Left renal pelvis (tissue), 4 donors: ENCODE data around the gene PRR33. TPM values are rescaled to one million over a fixed set of nuclear protein-coding genes. Genes with fewer than 3 reads are reported as not detected.

ENCODE experiments used
- DNase-seq, 4 donors: peaks; one replicate each; pipeline ENCODE4 v3.0.0-alpha.2; 2013; ENCODE audit warnings: low read depth in 4 of 4, low spot score in 3 of 4
- polyA plus RNA-seq, 4 donors: library from polyadenylated mRNA; unstranded; fragments of 120-200 nt; gene quantifications; one replicate each; pipeline ENCODE4 v1.2.1, GENCODE V29; 2013; ENCODE audit not compliant: insufficient read length in 4 of 4

Gene PRR33
- polyA plus RNA-seq, 4 donors, result 0.04 to 0.26 (median 0.17) TPM

GRCh38 chr11:1866776-1867175 is 24.9 kb downstream of the PRR33 start:
- no peak for DNase-seq

GRCh38 chr11:1866226-1866625 is 25.5 kb downstream of the PRR33 start:
- no peak for DNase-seq

DNA sequence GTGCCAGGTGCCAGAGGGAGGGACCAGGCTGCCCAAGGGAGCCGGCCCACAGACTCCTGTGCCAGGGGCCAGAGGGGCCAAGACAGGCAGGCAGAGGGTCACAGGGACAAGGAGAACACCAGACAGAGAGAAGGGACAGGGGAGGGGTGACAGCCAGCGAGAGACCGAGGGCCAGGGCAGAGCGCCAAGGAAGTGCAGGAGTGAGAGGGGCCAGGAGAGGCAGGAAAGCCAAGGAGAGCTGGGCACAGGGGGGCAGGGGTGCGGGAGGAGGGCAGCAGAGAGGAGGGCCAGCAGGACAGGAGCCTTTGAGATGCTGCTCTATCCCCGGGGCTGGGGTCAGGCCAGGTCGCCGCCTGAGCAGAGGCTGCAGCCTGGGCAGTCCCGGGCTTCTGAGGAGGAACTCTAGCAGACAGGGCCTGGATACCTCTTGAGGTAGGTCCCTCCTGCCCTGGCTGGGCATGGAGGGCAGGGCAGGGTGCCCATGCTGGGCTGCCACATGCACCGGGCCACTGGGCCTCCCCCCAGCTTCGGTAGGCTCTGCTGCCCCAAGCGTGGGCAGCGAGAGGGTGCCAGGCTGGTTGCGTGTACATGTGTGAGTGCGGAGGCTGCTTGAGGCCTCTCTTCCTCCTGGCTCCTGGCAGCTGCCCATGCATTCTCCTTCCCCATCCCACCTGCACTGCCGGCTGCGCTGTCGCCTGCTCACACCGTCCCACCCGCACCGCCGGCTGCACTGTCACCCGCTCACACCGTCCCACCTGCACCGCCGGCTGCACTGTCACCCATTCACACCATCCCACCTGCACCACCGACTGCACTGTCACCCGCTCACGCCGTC is 26.6 kb downstream of the PRR33 start:
- DNase-seq, result no peak

GRCh38 chr11:1864231-1864630 is 27.5 kb downstream of the PRR33 start:
- no peak for DNase-seq

- peak in 2 of 4 donors; percentile 70 to 74 for DNase-seq
Observed at GRCh38 chr11:1863352-1864216, 28.1 kb downstream of the PRR33 start.

DNA sequence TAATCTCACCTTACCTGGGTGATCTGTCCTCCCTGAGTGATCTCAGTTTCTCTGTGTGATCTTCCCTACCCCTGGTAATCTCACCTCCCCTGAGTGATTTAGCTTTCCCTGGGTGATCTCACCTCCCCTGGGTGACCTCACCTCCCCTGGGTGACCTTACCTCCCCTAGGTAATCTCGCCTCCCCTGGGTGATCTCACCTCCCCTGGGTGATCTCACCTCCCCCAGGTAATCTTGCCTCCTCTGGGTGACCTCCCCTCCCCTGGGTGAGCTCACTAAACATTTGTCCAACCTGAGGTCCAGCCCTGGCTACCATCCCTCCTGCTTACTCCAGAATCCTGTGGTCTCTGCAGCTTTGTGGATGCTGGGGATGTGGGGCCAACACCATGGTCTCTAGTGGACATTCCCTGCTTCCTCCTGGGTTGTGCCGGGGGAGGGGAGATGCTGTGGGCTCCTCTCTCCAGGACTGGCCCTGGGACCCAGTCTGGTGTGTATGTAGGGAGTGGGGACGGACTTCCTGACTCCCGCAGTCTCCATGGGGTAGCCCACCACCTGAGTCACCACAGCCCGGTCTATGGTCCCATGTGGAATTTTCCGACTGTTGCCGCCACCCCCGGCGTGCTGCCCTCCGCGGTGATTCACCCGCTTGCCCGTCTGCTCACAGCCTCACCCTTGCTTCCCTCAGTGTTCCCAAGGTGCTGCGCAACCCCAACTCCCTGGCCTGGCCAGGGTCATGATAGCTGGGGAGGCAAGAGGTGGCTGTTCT is 28.9 kb downstream of the PRR33 start:
- no peak for DNase-seq

GRCh38 chr11:1861435-1862411 is 30.0 kb downstream of the PRR33 start:
- DNase-seq, result no peak

- no peak for DNase-seq
Observed at GRCh38 chr11:1860108-1860507, 31.6 kb downstream of the PRR33 start.

DNA sequence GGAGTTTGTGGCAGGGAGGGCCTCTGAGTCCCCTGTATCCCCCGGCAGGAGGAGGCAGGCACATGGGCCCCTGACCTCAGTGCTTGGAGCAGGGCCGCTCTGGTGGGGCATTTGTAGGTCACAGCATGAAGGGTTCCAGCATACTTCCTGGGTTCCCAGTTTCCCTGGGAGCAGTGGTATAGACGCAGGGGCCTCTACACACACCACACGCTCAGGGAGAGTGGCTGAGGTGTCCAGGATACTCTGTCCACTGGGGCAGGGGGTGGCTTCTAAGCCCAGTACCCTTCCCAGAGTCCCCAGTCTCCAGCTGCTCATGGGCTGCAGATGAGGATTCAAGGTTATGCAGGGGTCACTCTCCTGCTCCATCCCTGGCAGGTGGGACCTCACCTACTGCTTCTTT is 32.7 kb downstream of the PRR33 start:
- DNase-seq, result no peak

GRCh38 chr11:1858576-1858975 is 33.1 kb downstream of the PRR33 start:
- no peak for DNase-seq

GRCh38 chr11:1858154-1858553 is 33.5 kb downstream of the PRR33 start:
- no peak for DNase-seq

GRCh38 chr11:1857064-1857463 is 34.6 kb downstream of the PRR33 start:
- no peak for DNase-seq

DNA sequence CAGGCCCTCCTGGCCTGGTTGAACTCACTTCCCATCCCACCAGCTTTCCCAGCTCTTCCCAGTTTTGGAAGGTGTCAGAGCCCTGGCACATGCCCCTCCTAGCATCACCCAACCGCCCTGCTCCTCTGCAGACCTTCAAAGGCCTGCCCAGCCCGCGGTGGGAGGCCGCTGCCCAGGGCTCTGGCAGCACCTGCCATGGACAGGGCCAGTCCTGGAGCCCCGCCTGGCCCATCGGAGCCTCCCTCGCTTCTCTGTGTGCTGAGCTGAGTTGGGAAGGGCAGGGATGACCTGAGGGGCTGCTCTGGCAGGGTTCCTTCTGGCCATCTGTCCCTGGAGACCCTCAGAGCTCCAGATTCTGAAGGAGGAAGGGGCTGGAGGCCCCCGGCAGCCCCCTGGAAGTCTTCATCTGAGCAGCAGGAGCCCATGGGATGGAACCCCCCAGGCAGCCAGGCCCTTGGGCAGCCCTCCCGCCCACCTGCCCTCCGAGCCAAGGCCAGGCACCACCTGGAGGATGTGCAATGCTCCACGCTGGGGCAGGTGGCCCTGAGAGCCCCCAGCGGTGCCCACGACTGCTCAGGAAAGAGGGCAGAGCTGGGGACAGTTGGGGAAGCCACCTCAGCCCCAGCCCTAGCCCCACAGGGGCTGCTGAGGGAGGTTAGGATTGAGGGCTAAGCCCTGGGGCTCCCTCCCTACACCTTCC is 35.2 kb downstream of the PRR33 start:
- no peak for DNase-seq

DNA sequence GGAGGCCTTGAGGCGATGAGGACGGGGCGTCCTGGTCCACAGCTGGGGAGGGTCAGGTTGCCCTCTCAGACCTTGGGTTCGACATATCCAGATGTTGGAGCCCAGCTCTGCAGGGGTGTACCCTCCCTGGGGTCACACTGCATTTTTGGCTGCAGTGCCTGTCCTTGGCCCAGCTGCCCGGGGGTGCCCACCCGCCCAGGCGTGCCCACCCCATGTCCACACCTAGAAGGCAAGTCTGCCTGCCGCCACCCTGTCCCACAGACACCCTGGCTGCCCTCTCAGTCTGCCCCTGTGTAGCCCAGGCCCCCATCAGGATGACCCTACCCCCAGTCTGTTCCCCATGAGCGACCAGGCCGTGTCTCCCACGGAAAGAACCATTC is 35.8 kb downstream of the PRR33 start:
- DNase-seq, result no peak

- DNase-seq, result no peak
Observed at GRCh38 chr11:1854949-1855885, 36.5 kb downstream of the PRR33 start.

GRCh38 chr11:1854132-1854948 is 37.4 kb downstream of the PRR33 start:
- no peak for DNase-seq

DNA sequence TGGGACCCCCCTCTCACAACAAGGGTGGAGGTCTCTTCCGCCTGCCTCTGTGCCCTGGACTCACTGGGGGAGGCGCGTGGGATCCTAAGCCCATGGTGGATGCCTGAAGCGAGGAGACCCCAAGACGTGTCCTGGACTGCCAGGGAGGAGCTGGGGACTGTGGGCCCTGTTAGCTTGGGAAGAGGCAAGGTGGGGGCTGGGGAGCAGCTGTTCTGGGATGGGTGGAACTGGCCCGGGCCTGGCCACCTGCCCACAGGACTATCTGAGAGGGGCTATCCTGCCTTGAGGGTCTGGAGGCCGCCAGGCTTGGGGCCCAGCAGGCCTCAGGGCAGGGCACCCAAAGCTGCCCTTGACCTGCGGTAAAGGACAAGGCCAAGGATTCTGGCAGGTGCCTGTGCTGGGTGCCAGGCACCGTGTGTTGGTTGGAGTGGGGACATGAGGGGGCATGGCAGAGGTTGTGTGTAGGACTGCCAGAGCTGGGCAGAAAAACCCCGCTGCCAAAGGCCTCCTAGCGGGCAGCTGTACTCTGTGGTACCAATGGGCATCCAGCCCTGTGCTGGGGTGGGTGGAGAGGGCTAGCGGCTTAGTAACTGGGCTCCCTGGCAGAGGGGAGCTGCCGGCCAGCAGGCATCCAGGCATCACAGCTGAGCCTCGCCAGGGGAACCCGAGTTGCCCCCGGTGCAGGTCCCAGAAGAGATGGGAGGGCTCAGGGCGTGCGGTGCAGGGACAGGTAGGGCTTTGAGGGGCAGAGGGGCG is 38.1 kb downstream of the PRR33 start:
- no peak for DNase-seq
